WTC11 (cell line): Measurements from ENCODE around the gene PIP4K2B.
"Not testable (repeated sequence)": the region's sequence is repeated elsewhere in the genome, so short reads cannot be mapped to it uniquely, and the experiment has no call there.

Experiments
- CREM ChIP-seq: sonication (generic); formaldehyde crosslinking; IDR thresholded peaks from 2 replicates; pipeline ENCODE4 v1.8.1; 2022; ENCODE audit warnings: mild to moderate bottlenecking, missing genetic modification reagents, moderate library complexity
- CTCF ChIP-seq: fragments of 200-600 bp; IDR thresholded peaks from 2 replicates; pipeline ENCODE4 v1.8.0; 2022; ENCODE audit warnings: antibody characterized with exemption
- JUN ChIP-seq: sonication (generic); formaldehyde crosslinking; IDR thresholded peaks from 2 replicates; pipeline ENCODE4 v1.8.0; 2023; ENCODE audit warnings: mild to moderate bottlenecking, missing genetic modification reagents
- MYBL2 ChIP-seq: sonication (generic); formaldehyde crosslinking; IDR thresholded peaks from 2 replicates; pipeline ENCODE4 v1.8.1; 2023; ENCODE audit warnings: mild to moderate bottlenecking, moderate library complexity, missing genetic modification reagents
- NR3C1 ChIP-seq: sonication (generic); formaldehyde crosslinking; conservative IDR thresholded peaks from 2 replicates; pipeline ENCODE4 v1.8.1; 2023; ENCODE audit warnings: low read depth, mild to moderate bottlenecking, missing genetic modification reagents
- PRRX2 ChIP-seq: fragments of 250-450 bp; sonication (Bioruptor Pico); IDR thresholded peaks from 2 replicates; pipeline ENCODE4 v1.8.0; 2021; ENCODE audit warnings: mild to moderate bottlenecking
- TEAD4 ChIP-seq: sonication (generic); formaldehyde crosslinking; IDR thresholded peaks from 2 replicates; pipeline ENCODE4 v1.8.0; 2022; ENCODE audit warnings: mild to moderate bottlenecking, missing genetic modification reagents
- ZNF219 ChIP-seq: sonication (generic); formaldehyde crosslinking; IDR thresholded peaks from 2 replicates; pipeline ENCODE4 v1.8.0; 2023; ENCODE audit warnings: missing genetic modification reagents, mild to moderate bottlenecking, borderline replicate concordance
- TF ChIP-seq, protein P1 (sequence below): sonication (generic); formaldehyde crosslinking; IDR thresholded peaks from 2 replicates; pipeline ENCODE4 v1.8.1; 2022; ENCODE audit warnings: low read depth, mild to moderate bottlenecking, moderate library complexity, missing genetic modification reagents, borderline replicate concordance

DNA sequence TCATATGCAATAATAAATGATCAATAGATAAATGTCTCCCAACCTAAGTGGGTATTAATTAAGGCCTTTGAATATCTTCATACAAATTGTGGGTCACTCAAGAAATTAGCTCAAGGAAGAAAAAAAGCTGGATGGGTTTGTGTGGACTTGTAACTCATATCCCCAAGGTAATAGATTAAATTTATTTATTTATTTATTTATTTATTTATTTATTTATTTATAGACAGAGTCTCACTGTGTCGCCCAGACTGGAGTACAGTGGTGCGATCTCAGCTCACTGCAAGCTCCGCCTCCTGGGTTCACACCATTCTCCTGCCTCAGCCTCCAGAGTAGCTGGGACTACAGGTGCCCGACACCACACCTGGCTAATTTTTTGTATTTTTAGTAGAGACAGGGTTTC lies 11.4 kb downstream of the PIP4K2B start:
- not testable (repeated sequence) for TF ChIP-seq MYBL2 (CRISPR knock-in tag); CTCF; PRRX2; JUN; ZNF219 (CRISPR knock-in tag); NR3C1 (CRISPR knock-in tag); TEAD4; CREM (CRISPR knock-in tag)
- TF ChIP-seq, protein P1, sequence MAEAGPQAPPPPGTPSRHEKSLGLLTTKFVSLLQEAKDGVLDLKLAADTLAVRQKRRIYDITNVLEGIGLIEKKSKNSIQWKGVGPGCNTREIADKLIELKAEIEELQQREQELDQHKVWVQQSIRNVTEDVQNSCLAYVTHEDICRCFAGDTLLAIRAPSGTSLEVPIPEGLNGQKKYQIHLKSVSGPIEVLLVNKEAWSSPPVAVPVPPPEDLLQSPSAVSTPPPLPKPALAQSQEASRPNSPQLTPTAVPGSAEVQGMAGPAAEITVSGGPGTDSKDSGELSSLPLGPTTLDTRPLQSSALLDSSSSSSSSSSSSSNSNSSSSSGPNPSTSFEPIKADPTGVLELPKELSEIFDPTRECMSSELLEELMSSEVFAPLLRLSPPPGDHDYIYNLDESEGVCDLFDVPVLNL (CRISPR knock-in tag): not testable (repeated sequence)
